GM21526 (cell line): ENCODE measurements around the gene ODAD4.
"Not testable (repeated sequence)": the region's sequence is repeated elsewhere in the genome, so short reads cannot be mapped to it uniquely, and the experiment has no call there.

Experiments
- ATAC-seq: cut with Tn5 transposase; IDR thresholded peaks from one replicate; pipeline ENCODE4 v1.9.1; 2021; ENCODE audit warnings: moderate library complexity; ENCODE audit not compliant: unreplicated experiment, low FRiP score

The ODAD4 gene

GRCh38 chr17:41989702-41990419 lies 59.4 kb downstream of the ODAD4 start:
- ATAC-seq = no peak

- ATAC-seq = no peak
These were observed 62.2 kb downstream of the ODAD4 start for GRCh38 chr17:41992576-41992975.

- ATAC-seq = peak; percentile 19
These were observed 66.4 kb downstream of the ODAD4 start for GRCh38 chr17:41996855-41997164.

- ATAC-seq = no peak
These were observed 68.1 kb downstream of the ODAD4 start for GRCh38 chr17:41998497-41998896.

- no peak for ATAC-seq
These were observed 70.2 kb downstream of the ODAD4 start for GRCh38 chr17:42000413-42001133.

GRCh38 chr17:42001729-42002128 lies 71.3 kb downstream of the ODAD4 start:
- no peak for ATAC-seq

GRCh38 chr17:42002175-42002791 lies 71.9 kb downstream of the ODAD4 start:
- no peak for ATAC-seq

GRCh38 chr17:42002792-42003301 lies 72.4 kb downstream of the ODAD4 start:
- ATAC-seq = no peak

GRCh38 chr17:42005166-42005565 lies 74.7 kb downstream of the ODAD4 start:
- no peak for ATAC-seq

- no peak for ATAC-seq
These were observed 78.8 kb downstream of the ODAD4 start for GRCh38 chr17:42009170-42009569.

GRCh38 chr17:42010266-42010680 lies 79.9 kb downstream of the ODAD4 start:
- ATAC-seq = not testable (repeated sequence)

GRCh38 chr17:42010898-42011516 lies 80.6 kb downstream of the ODAD4 start:
- ATAC-seq = no peak

GRCh38 chr17:42012363-42012762 lies 81.9 kb downstream of the ODAD4 start:
- not testable (repeated sequence) for ATAC-seq

- not testable (repeated sequence) for ATAC-seq
These were observed 83.3 kb downstream of the ODAD4 start for GRCh38 chr17:42013740-42014139.
